ENCODE measurements around the gene PI4KA.

The PI4KA gene

GRCh38 chr22:20760084-20760483, 98.5 kb downstream of the PI4KA start:
- TF ChIP-seq EZH2phosphoT487 (IDR thresholded peaks at IDR 0.05; ENCODE audit: borderline replicate concordance, low read length) (no peak), CTCF (IDR thresholded peaks at IDR 0.05; ENCODE audit: low read depth, low read length, poor library complexity, severe bottlenecking) (no peak)
- Histone ChIP-seq H4K20me1 (ENCODE audit: control insufficient read depth, insufficient read depth, low read depth, low read length) (no peaks in the 10 kb centered on the region), H3K27ac (ENCODE audit: low read depth, low read length) (no peak overlapping the region), H3K4me2 (ENCODE audit: low read length) (no peak overlapping the region), H3K4me3 (ENCODE audit: low read length) (no peak overlapping the region), H3K79me2 (ENCODE audit: control insufficient read depth, low read length) (no peaks in the 10 kb centered on the region), H3K9me3 (ENCODE audit: control insufficient read depth, insufficient read depth, low read length) (no peaks in the 10 kb centered on the region), H3F3A (ENCODE audit: control insufficient read depth, insufficient read depth) (no peaks in the 10 kb centered on the region), H3K36me3 (ENCODE audit: control insufficient read depth, low read length) (peaks cover 24% of the 10 kb centered on the region), H3K27me3 (ENCODE audit: control insufficient read depth, low read length) (no peaks in the 10 kb centered on the region), H3K4me1 (ENCODE audit: control insufficient read depth, low read length) (no peaks in the 10 kb centered on the region), H3K9me2 (replicated peaks; ENCODE audit: control insufficient read depth, low read length) (no peaks in the 10 kb centered on the region)

GRCh38 chr22:20758688-20759087, 99.9 kb downstream of the PI4KA start:
- H3K4me1 ChIP-seq (ENCODE audit: control insufficient read depth, low read length) = no peaks in the 10 kb centered on the region
- peak; percentile 10 for TF ChIP-seq CTCF (IDR thresholded peaks at IDR 0.05; ENCODE audit: low read depth, low read length, poor library complexity, severe bottlenecking)
- no peak for TF ChIP-seq EZH2phosphoT487 (IDR thresholded peaks at IDR 0.05; ENCODE audit: borderline replicate concordance, low read length)
- no peaks in the 10 kb centered on the region for H3K27me3 ChIP-seq (ENCODE audit: control insufficient read depth, low read length)
- H3K9me2 ChIP-seq (replicated peaks; ENCODE audit: control insufficient read depth, low read length) = no peaks in the 10 kb centered on the region
- H3K4me3 ChIP-seq (ENCODE audit: low read length) = no peak overlapping the region
- H3K79me2 ChIP-seq (ENCODE audit: control insufficient read depth, low read length) = no peaks in the 10 kb centered on the region
- H3K36me3 ChIP-seq (ENCODE audit: control insufficient read depth, low read length) = peaks cover 10% of the 10 kb centered on the region
- H3K4me2 ChIP-seq (ENCODE audit: low read length) = no peak overlapping the region
- no peaks in the 10 kb centered on the region for H3F3A ChIP-seq (ENCODE audit: control insufficient read depth, insufficient read depth)
- H3K9me3 ChIP-seq (ENCODE audit: control insufficient read depth, insufficient read depth, low read length) = no peaks in the 10 kb centered on the region
- H3K27ac ChIP-seq (ENCODE audit: low read depth, low read length) = no peak overlapping the region
- no peaks in the 10 kb centered on the region for H4K20me1 ChIP-seq (ENCODE audit: control insufficient read depth, insufficient read depth, low read depth, low read length)

GRCh38 chr22:20756846-20757245, 101.8 kb downstream of the PI4KA start:
- no peak for TF ChIP-seq EZH2phosphoT487 (IDR thresholded peaks at IDR 0.05; ENCODE audit: borderline replicate concordance, low read length)
- no peak for TF ChIP-seq CTCF (IDR thresholded peaks at IDR 0.05; ENCODE audit: low read depth, low read length, poor library complexity, severe bottlenecking)

GRCh38 chr22:20752873-20753272, 105.7 kb downstream of the PI4KA start:
- Histone ChIP-seq H3K4me2 (ENCODE audit: low read length) (no peak overlapping the region), H3K27me3 (ENCODE audit: control insufficient read depth, low read length) (no peaks in the 10 kb centered on the region), H3K36me3 (ENCODE audit: control insufficient read depth, low read length) (peaks cover 28% of the 10 kb centered on the region), H3F3A (ENCODE audit: control insufficient read depth, insufficient read depth) (no peaks in the 10 kb centered on the region), H3K4me1 (ENCODE audit: control insufficient read depth, low read length) (peaks cover 11% of the 10 kb centered on the region), H3K4me3 (ENCODE audit: low read length) (no peak overlapping the region), H3K9me3 (ENCODE audit: control insufficient read depth, insufficient read depth, low read length) (no peaks in the 10 kb centered on the region), H3K27ac (ENCODE audit: low read depth, low read length) (no peak overlapping the region), H3K79me2 (ENCODE audit: control insufficient read depth, low read length) (no peaks in the 10 kb centered on the region), H4K20me1 (ENCODE audit: control insufficient read depth, insufficient read depth, low read depth, low read length) (no peaks in the 10 kb centered on the region), H3K9me2 (replicated peaks; ENCODE audit: control insufficient read depth, low read length) (no peaks in the 10 kb centered on the region)
- no peak for TF ChIP-seq EZH2phosphoT487 (IDR thresholded peaks at IDR 0.05; ENCODE audit: borderline replicate concordance, low read length)

More at GRCh38 chr22:20756846-20757245, 101.8 kb downstream of the PI4KA start:
- H3K4me3 ChIP-seq (ENCODE audit: low read length) = no peak overlapping the region
- no peak overlapping the region for H3K27ac ChIP-seq (ENCODE audit: low read depth, low read length)
- peaks cover 15% of the 10 kb centered on the region for H3K36me3 ChIP-seq (ENCODE audit: control insufficient read depth, low read length)
- H3K27me3 ChIP-seq (ENCODE audit: control insufficient read depth, low read length) = no peaks in the 10 kb centered on the region
- no peak overlapping the region for H3K4me2 ChIP-seq (ENCODE audit: low read length)
- no peaks in the 10 kb centered on the region for H4K20me1 ChIP-seq (ENCODE audit: control insufficient read depth, insufficient read depth, low read depth, low read length)
- no peaks in the 10 kb centered on the region for H3K9me3 ChIP-seq (ENCODE audit: control insufficient read depth, insufficient read depth, low read length)
- H3K79me2 ChIP-seq (ENCODE audit: control insufficient read depth, low read length) = no peaks in the 10 kb centered on the region
- no peaks in the 10 kb centered on the region for H3K9me2 ChIP-seq (replicated peaks; ENCODE audit: control insufficient read depth, low read length)
- H3K4me1 ChIP-seq (ENCODE audit: control insufficient read depth, low read length) = no peaks in the 10 kb centered on the region
- H3F3A ChIP-seq (ENCODE audit: control insufficient read depth, insufficient read depth) = no peaks in the 10 kb centered on the region
